DMS53 (cell line): ENCODE data around the gene CDH4.
"Not testable (repeated sequence)": the region's sequence is repeated elsewhere in the genome, so short reads cannot be mapped to it uniquely, and the experiment has no call there.

Source experiments
- DNase-seq: peaks from one replicate; lab custom pipeline; 2025; lab: John Stamatoyannopoulos, UW

Gene CDH4

DNA sequence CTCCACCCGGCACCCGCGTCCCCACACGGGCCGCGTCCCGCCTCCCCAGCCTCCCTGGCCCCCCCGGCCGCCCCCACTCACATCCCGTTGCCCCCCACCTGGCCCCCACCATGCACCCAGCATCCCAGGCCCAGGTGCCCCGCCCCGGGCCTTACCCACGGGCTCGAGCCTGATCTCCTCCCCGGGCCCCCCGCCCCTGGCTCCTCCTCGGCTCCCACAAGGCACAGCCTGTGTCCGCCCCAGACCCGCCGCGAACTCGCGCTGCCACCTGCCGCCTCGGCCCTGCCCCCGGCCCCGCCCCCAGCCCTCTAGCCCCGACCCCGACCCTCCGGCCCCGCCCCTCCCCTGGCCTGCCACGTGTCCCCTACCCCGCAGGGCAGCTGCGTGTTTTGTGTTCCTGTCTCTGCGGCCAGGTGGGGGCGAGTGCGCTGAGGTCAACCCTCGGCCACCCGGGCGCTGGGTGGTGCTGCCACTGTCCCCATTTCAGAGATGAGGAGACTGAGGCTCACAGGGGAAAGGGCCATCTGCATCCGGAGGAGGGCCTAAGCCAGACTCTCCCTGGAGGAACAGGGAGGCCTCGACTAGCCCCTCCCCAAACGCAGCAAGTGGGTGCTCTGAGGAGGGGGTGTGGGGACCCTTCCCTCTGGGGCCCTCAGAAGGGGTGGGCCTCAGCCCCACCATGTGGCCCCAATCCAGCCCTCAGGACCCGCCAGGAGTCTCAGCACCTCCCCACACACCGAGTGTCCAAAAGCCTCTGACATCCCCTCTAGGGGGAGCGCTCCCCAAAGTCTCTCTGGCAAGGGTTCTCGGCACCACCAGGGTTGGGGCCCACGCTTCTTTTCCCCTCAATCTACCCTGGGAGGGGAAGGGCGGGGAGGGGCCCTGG lies 713.8 kb downstream of the CDH4 start:
- peak; percentile 33 for DNase-seq

DNA sequence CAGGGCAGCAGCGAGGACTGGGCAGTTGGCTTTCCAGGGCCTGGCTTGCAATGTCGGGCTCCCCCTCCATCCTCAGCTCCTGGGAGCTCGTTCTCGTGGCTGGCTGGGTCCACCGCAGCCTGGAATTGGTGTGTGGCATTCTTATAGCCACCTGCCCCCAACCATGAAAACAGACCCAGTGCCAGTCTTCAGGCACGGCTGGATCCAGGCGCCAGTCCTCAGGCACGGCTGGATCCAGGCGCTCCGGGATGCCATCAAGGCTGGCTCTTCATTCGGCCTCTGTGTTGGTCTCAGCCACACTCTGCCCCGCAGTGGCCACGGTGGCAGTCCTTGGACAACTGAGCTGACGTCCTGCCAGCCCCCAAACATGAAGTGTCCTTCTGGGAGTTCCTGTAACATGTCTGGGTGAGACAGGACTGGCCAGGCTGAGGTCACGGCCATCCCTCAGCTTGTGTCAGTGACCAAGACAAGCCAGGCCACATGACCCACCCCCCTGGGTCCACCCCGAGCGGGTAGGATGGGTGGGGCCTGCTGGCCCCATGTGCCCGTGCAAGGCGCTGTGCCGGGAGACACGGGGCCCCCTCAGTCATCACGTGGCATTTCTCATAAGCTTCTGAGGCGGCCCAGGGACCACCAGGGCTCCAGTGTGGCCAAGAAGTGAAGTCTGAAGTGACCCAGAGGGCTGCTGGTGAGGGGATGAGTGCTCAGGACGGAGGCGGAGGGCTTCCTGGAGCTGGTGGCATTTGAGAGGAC lies 714.6 kb downstream of the CDH4 start:
- no peak for DNase-seq

- no peak for DNase-seq
These were observed 715.2 kb downstream of the CDH4 start for GRCh38 chr20:61967300-61967699.

GRCh38 chr20:61968036-61968810 lies 716.2 kb downstream of the CDH4 start:
- no peak for DNase-seq

GRCh38 chr20:61968932-61969331 lies 716.9 kb downstream of the CDH4 start:
- DNase-seq: no peak

- DNase-seq: no peak
These were observed 717.7 kb downstream of the CDH4 start for GRCh38 chr20:61969806-61970205.

DNA sequence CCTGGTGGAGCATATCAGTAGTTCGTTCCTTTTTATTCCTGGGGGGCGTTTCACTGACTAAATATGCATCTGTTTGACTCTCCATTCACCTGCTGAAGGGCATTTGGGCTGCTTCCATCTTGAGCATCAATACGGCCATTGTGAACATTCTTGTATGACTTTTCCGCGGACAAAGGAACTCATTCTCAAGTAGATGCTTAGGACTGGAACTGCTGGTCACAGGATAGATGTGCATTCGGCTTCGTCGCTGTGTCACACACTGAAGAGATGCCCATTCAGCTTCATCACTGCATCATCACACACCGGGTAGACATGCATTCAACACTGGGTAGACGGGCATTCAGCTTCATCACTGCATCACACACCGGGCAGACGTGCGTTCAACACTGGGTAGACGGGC lies 718.3 kb downstream of the CDH4 start:
- DNase-seq: no peak

GRCh38 chr20:61971595-61971994 lies 719.5 kb downstream of the CDH4 start:
- not testable (repeated sequence) for DNase-seq

DNA sequence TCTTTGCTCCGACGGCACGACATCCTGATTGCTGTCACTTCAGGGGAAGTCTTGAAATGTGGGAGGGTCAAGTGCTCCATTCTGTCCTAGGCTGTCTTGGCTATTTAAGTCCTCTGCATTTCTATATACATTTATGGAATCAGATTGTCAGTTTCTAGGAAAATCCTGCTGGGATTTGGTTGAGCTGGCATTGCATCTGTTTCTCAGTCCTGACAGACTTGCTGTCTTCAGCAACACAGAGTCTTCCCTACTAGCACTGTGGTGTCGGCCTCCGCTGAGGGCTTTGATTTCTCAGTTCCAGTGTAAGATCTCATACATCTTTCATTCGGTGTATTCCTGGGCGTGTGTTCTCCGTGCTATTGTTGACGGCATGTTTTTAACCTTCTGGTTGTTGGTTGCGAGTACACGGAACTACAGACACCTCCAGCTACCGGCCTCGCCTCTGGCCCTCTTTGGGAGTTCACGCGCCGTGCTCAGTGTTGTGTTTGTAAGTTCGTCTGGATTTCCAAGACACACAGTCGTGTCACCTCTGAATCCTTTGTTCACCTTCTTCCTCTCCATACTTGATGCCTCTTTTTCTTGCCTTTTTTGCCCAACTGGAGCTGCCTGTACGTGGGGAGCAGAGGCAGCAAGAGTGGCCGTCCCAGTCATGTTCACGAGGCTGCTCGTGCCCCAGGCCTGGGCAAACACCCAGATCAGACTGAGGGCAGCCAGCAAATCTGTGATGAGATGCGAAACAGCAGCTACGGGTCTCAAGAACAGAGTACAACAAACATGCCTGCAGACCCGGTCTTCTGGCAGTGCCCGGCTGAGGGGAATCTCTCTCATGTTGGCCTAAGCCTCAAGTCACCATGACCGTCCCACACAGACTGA lies 720.8 kb downstream of the CDH4 start:
- DNase-seq: no peak

DNA sequence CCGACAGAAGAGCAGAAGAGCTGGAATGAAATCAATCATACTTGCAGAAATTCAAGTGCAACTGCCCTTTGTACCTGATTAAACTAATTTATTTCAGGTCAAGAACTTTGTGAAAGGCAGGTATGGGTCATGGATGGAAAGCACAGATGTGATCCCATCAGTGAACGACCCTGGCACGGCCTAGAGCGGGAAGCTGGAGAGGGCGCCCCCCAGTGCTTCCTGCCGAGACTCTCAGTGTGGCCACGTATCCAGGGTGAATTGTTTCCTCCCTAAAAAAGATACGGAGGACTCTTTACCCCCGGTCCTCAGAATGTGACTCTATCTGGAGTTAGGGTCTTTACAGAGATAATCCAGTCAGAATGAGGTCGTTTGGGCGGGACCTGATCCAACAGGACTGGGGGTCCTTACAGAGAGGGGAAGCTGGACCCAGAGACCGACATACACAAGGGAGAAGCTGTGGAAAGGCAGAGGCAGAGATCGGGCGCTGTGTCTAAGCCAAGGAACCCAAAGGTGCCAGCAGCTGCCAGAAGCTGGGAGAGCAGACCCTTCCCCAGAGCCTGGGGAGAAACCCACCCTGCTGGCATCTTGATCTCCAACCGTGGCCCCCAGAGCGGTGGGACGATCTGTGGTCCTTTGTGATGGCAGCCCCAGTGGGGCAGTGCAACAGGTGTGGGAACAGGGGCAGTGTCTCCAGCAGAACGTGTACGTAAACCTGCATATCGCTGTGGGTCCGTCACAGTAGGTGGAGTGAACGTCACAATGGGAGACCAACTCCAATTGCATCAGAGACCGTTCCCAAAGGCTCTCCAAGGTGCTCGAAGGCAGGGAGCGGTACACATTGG lies 721.7 kb downstream of the CDH4 start:
- no peak for DNase-seq

DNA sequence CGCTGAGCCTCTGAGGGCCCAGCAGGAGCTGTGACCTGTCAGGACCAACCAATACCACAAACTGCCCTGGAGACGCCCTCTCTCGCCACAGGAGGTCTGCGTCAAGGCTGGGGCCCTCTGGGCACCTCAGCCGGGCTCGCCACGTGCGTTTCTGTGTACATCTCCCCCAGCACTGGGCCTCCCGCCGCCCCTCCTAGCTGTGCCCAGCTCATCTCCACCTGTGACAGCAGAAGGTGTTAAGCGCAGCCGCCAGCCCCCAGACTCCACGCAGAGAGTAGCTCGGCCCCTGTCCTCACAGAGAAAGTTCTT lies 722.2 kb downstream of the CDH4 start:
- no peak for DNase-seq

DNA sequence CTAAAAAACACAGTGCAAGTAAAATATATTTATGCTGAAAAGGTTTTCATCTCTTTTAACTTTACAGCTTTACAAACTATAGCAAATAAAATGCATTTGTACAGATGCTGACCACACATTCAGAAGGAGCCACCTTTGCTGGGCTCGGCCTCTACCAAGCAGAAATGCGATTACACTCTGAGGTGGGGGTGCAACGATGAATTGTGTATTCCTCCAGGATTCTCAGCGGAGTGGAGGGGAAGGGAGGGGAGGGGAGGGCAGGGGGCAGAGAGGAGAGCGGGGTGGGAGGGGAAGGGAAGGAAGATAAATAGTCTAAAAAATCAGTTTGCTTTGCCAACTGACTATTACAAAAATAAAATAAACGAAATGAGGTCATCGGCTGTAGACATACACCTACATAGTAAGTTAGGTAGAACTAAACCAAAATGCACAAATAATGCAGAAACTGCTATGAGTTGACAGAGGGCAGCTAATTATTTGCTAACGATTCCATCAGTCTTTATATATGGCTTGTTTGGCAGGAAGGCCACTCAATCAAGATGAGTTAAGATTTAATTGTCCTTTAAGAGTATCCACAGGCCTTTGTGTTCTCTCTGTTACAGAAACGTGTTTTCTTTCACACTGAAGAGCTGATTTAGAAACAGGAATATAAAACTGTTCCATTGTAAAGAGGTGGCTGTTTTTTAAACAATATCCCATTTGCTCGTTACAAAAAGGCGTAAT lies 723.5 kb downstream of the CDH4 start:
- no peak for DNase-seq

DNA sequence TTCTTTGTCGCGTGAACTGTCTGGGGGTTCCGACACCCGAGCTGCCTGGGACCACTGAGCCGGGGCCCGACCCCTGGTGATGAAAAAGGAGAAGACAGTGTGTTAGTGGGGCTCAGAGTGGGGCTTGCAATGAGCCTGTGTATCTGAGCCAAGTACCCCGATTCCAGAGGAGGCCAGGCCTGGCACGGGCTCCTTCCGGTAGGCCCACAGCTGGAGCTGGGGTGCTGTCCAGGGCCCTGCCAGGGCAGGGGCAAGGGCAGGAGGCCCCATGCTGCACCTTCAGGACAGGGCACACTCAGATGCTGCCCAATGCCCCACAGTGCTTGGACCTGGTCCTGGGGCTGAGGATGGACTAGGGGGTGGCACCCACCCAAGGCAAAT lies 724.2 kb downstream of the CDH4 start:
- no peak for DNase-seq

- no peak for DNase-seq
These were observed 724.8 kb downstream of the CDH4 start for GRCh38 chr20:61976644-61977418.

GRCh38 chr20:61977419-61977786 lies 725.3 kb downstream of the CDH4 start:
- no peak for DNase-seq

- no peak for DNase-seq
These were observed 726.4 kb downstream of the CDH4 start for GRCh38 chr20:61978491-61978890.

DNA sequence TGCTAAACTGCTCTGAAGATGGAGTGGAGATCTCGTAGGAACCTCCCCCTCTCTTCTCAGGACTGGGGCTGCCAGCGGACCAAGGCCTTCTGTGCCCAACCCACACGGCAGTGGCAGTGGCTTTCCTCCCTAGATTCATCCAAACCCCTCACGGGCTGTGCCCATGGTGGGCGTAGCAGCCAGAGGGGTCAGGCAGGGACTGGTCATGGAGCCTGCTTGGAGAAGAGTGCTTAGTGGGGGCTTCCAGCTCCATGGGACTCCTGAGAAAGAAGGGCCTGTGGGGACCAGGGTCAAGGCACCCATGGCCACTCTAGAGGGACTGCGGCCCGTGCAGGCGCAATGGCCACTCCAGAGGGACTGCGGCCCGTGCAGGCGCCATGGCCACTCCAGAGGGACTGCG lies 727.0 kb downstream of the CDH4 start:
- no peak for DNase-seq

DNA sequence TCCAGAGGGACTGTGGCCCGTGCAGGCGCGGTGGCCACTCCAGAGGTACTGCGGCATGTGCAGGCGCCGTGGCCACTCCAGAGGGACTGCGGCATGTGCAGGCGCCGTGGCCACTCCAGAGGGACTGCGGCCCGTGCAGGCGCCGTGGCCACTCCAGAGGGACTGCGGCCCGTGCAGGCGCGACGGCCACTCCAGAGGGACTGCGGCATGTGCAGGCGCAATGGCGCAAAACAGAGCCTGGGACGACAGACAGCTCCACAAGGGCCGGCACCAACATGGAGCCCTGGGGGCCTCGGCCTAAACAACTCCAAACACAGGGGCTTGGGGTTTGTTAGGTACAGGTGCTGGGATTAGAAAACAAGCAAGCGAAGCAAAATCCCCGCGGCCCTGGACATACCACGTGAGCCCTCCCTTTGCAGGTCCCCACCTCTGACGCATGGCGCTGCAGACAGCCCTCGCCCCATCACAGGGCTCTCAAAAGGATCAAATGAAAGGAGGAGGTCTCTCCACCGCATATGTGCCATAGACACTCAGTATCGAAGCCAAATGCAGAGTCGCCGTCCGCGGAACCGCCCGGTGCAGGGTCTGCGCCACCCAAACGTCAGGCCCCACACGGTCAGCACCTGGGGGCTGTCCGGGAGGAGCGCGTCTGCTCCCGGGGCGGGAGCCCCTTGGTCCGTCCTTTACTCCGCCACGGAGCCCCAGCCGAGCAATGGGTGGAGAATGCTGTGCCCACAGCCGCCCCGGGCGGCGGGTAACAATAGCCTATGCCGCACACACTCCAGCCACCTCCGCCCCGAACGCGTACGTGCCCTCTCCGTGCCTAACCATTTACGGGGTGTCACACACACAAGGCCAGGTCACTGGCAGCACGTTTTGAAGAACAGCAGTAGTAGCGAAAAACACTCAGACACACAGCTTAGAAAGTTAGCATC lies 727.9 kb downstream of the CDH4 start:
- DNase-seq: no peak
